Thoracic aorta (tissue), 2 donors: ENCODE data around the gene RBFOX2. TPM values are rescaled to one million over a fixed set of nuclear protein-coding genes. Genes with fewer than 3 reads are reported as not detected.

ENCODE experiments used
- ATAC-seq: fragments of 150-250 bp; one replicate; pipeline ENCODE4 v1.8.0; 2017; ENCODE audit warnings: low read depth; ENCODE audit not compliant: insufficient number of reproducible peaks, low FRiP score
- DNase-seq: peaks from one replicate; pipeline ENCODE4 v3.0.0-alpha.2; 2020; ENCODE audit warnings: low spot score
- H3K27ac ChIP-seq, 2 donors: fragments of 200-600 bp; sonication (generic); 1 replicate in 1 of 2; 2 replicates in 1 of 2; pipeline ENCODE4 v1.5.1; 2016; ENCODE audit warnings: mild to moderate bottlenecking in 2 of 2, moderate library complexity in 2 of 2
- H3K27me3 ChIP-seq: fragments of 200-600 bp; sonication (generic); replicated peaks from 2 replicates; pipeline ENCODE4 v1.6.0; 2016; ENCODE audit warnings: mild to moderate bottlenecking; ENCODE audit not compliant: insufficient read depth
- H3K36me3 ChIP-seq: fragments of 200-600 bp; sonication (generic); one replicate; pipeline ENCODE4 v1.5.1; 2016
- H3K4me1 ChIP-seq, 2 donors: fragments of 200-600 bp; sonication (generic); 1 replicate in 1 of 2; 2 replicates in 1 of 2; pipeline versions ENCODE4 v1.5.1 to v1.6.0; 2016; ENCODE audit warnings: low read depth in 2 of 2, mild to moderate bottlenecking in 1 of 2; ENCODE audit not compliant: control insufficient read depth in 1 of 2
- H3K4me3 ChIP-seq: fragments of 200-600 bp; sonication (generic); 2 replicates; pipeline ENCODE4 v1.5.1; 2016; ENCODE audit warnings: mild to moderate bottlenecking
- H3K9me3 ChIP-seq: fragments of 200-600 bp; sonication (generic); 2 replicates; pipeline ENCODE4 v1.5.1; 2016
- CTCF ChIP-seq: fragments of 200-600 bp; sonication (generic); IDR thresholded peaks from one replicate; pipeline ENCODE4 v1.5.1; 2019; ENCODE audit warnings: antibody characterized with exemption
- total RNA-seq, 2 donors: library from RNA; depleted of rRNA; stranded (reverse); fragments of >200 nt; gene quantifications; one replicate each; pipeline versions ENCODE4 v1.1.0 to v1.2.3, GENCODE V29; 2016

The RBFOX2 gene
- total RNA-seq, 2 donors from 2014 or later = 117 to 143 TPM

GRCh38 chr22:35837101-35837727, 191.4 kb downstream of the RBFOX2 start:
- DNase-seq (no peak), ATAC-seq (no peak)
- Histone ChIP-seq H3K9me3 (no peaks in the 10 kb centered on the region), H3K27me3 (no peaks in the 10 kb centered on the region), H3K36me3 (no peaks in the 10 kb centered on the region), H3K4me1 (peaks cover 29 to 55% of the 10 kb centered on the region in 2 donors), H3K4me3 (no peak overlapping the region), H3K27ac (no peak overlapping the region)
- TF ChIP-seq CTCF = no peak

- no peaks in the 10 kb centered on the region for H3K9me3 ChIP-seq
- H3K27me3 ChIP-seq = no peaks in the 10 kb centered on the region
- no peaks in the 10 kb centered on the region for H3K36me3 ChIP-seq
- H3K27ac ChIP-seq = peak overlapping the region; percentile 35 to 63
- ATAC-seq (peak; percentile 42), DNase-seq (no peak)
- peaks cover 29 to 55% of the 10 kb centered on the region in 2 donors for H3K4me1 ChIP-seq
- no peak for TF ChIP-seq CTCF
- H3K4me3 ChIP-seq = peak overlapping the region; percentile 65
These were observed 192.5 kb downstream of the RBFOX2 start for GRCh38 chr22:35835998-35836691.

GRCh38 chr22:35835267-35835997, 193.2 kb downstream of the RBFOX2 start:
- peak overlapping the region; percentile 35 to 63 for H3K27ac ChIP-seq
- H3K9me3 ChIP-seq = no peaks in the 10 kb centered on the region
- DNase-seq = no peak
- TF ChIP-seq CTCF = no peak
- H3K4me1 ChIP-seq = peaks cover 25 to 55% of the 10 kb centered on the region in 2 donors
- peak overlapping the region; percentile 65 for H3K4me3 ChIP-seq
- ATAC-seq = no peak
- no peaks in the 10 kb centered on the region for H3K36me3 ChIP-seq
- no peaks in the 10 kb centered on the region for H3K27me3 ChIP-seq

GRCh38 chr22:35834061-35834460, 194.6 kb downstream of the RBFOX2 start:
- TF ChIP-seq CTCF = no peak
- DNase-seq (no peak), ATAC-seq (no peak)
- H3K4me1 ChIP-seq = peaks cover 25 to 46% of the 10 kb centered on the region in 2 donors
- H3K9me3 ChIP-seq = no peaks in the 10 kb centered on the region
- no peak overlapping the region for H3K4me3 ChIP-seq
- no peaks in the 10 kb centered on the region for H3K36me3 ChIP-seq
- H3K27me3 ChIP-seq = no peaks in the 10 kb centered on the region
- no peak overlapping the region for H3K27ac ChIP-seq

GRCh38 chr22:35830305-35830704, 198.3 kb downstream of the RBFOX2 start:
- no peak for ATAC-seq
- no peak for TF ChIP-seq CTCF

More at GRCh38 chr22:35830305-35830704, 198.3 kb downstream of the RBFOX2 start:
- peaks cover 7 to 33% of the 10 kb centered on the region in 2 donors for H3K4me1 ChIP-seq
- H3K4me3 ChIP-seq = no peak overlapping the region
- H3K27me3 ChIP-seq = no peaks in the 10 kb centered on the region
- no peaks in the 10 kb centered on the region for H3K9me3 ChIP-seq
- DNase-seq = no peak
- no peak overlapping the region for H3K27ac ChIP-seq
- H3K36me3 ChIP-seq = no peaks in the 10 kb centered on the region
